Adipocyte (in vitro differentiated cells): Measurements from ENCODE around the gene BIN1.

Experiments used
- DNase-seq: peaks from one replicate; pipeline ENCODE4 v3.0.0-alpha.2; 2015; ENCODE audit warnings: low read depth
- H3K27me3 ChIP-seq: replicated peaks from 2 replicates; pipeline ENCODE4 v1.7.0; 2013; ENCODE audit warnings: mild to moderate bottlenecking, low read length, moderate library complexity; ENCODE audit not compliant: control insufficient read depth, insufficient read depth
- H3K36me3 ChIP-seq: 2 replicates; pipeline ENCODE4 v1.7.0; 2013; ENCODE audit warnings: low read length, mild to moderate bottlenecking, moderate library complexity; ENCODE audit not compliant: control insufficient read depth, insufficient read depth, severe bottlenecking
- H3K4me1 ChIP-seq: 2 replicates; pipeline ENCODE4 v1.7.0; 2013; ENCODE audit warnings: mild to moderate bottlenecking, low read length, moderate library complexity; ENCODE audit not compliant: control insufficient read depth, insufficient read depth
- H3K4me3 ChIP-seq: 2 replicates; pipeline ENCODE4 v1.7.0; 2013; ENCODE audit warnings: mild to moderate bottlenecking, low read length, moderate library complexity
- H3K9ac ChIP-seq: 2 replicates; pipeline ENCODE4 v1.7.0; 2013; ENCODE audit warnings: mild to moderate bottlenecking, low read length, moderate library complexity
- H3K9me3 ChIP-seq: 2 replicates; pipeline ENCODE4 v1.7.0; 2013; ENCODE audit warnings: mild to moderate bottlenecking, low read length, moderate library complexity; ENCODE audit not compliant: control insufficient read depth

BIN1 gene

GRCh38 chr2:127060264-127060945 lies 46.5 kb downstream of the BIN1 start:
- no peaks in the 10 kb centered on the region for H3K9me3 ChIP-seq
- H3K36me3 ChIP-seq: peaks cover 49% of the 10 kb centered on the region
- no peaks in the 10 kb centered on the region for H3K27me3 ChIP-seq
- H3K4me1 ChIP-seq: peaks cover 14% of the 10 kb centered on the region
- no peak overlapping the region for H3K9ac ChIP-seq
- no peak for DNase-seq
- H3K4me3 ChIP-seq: no peak overlapping the region

- Histone ChIP-seq H3K9me3 (no peaks in the 10 kb centered on the region), H3K27me3 (no peaks in the 10 kb centered on the region), H3K4me1 (peaks cover 6% of the 10 kb centered on the region), H3K9ac (no peak overlapping the region), H3K36me3 (peaks cover 49% of the 10 kb centered on the region), H3K4me3 (no peak overlapping the region)
- no peak for DNase-seq
These were observed 47.4 kb downstream of the BIN1 start for GRCh38 chr2:127059559-127059958.

DNA sequence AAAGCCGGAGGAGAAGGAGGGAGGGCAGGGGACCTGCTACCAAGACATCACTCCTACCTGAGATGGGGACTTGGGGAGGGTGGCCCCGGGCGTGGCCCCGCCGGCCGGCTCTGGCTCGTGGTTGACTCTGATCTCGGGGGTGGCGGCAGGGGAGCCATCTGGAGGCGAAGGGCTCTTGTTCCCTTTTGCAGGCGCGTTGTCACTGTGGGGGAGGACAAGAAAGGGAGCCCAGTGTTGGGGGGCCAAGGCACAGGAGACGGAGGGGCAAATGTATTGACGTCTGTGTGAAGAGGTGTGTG lies 48.1 kb downstream of the BIN1 start:
- Histone ChIP-seq H3K4me3 (no peak overlapping the region), H3K9ac (no peak overlapping the region), H3K4me1 (no peaks in the 10 kb centered on the region), H3K36me3 (peaks cover 49% of the 10 kb centered on the region), H3K27me3 (no peaks in the 10 kb centered on the region), H3K9me3 (no peaks in the 10 kb centered on the region)
- no peak for DNase-seq

DNA sequence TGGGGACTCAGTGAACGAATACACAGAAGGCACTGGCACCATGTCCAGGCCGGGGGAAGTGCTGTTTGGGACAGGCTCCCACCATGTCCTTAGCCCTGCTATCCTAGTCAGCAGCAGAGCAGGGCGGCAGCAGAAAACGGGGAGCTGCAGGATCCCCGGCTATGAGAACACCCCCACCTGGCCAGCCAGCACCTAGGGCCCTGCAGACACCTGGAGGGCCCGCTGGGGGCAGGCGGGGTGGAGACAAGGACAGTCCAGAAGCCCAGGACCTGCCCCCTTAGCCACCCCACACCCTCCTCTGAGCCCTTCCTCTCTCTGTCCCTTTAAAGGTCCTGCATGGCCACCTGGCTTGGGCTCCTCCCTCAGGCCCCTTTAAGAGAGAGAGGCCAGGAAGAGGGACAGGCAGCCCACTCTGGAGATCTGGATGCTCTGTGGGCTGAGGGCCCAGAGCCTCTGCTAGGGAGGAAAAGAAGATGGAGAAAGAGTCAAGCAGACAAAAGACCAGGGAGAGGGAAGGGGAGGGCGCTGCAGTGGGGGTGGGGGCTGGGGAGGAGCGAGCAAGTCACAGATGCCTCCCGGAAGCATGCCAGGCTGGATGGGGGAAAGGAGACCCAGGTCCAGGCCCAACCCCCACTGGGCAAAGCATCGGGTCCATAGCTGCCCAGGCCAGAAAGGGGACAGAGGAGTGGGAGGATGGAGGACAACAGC lies 48.6 kb downstream of the BIN1 start:
- no peak for DNase-seq
- no peaks in the 10 kb centered on the region for H3K9me3 ChIP-seq
- H3K4me3 ChIP-seq: no peak overlapping the region
- no peaks in the 10 kb centered on the region for H3K27me3 ChIP-seq
- no peaks in the 10 kb centered on the region for H3K4me1 ChIP-seq
- no peak overlapping the region for H3K9ac ChIP-seq
- peaks cover 50% of the 10 kb centered on the region for H3K36me3 ChIP-seq

DNA sequence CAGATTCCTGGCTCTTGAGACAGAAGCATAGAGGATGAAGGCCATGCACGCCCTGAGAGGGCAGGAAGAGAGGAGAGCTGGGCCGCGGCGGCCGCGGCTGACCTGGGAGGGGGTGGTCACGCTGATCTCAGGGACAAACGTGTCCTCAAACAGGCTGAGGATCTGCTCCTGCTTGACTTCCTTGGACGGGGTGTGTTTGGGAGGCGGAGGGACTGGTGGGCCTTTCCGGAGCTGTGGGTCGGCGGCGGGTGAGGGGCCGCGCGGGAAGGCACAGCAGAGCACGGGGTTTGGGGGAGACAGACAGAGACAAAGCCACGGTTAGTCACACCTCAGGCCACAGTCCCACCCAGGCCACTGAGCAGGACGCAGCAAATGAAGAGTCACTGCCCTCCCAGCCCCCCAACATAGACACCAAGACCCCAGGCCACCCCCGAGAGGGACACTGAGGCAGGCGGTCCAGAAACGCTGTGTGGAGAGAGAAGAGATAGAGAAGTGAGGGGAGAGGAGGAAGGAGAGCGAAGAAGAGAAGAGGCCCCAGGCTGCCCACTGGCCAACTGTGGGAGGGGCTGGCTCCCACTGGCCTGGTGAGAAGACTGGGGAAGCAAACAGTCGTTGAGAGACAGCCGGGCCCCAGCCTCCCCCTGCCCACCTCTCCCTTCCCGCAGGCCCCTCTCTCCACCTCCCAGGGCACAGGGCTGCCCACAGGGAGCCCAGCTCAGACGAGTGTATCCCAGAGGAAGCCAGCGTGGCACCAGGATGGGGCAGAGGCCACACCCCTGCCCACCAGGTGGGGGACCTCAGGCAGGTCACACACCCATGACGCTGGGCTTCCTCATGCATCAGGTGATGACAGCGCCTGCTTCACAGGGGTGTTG lies 49.3 kb downstream of the BIN1 start:
- Histone ChIP-seq H3K36me3 (peaks cover 49% of the 10 kb centered on the region), H3K9me3 (no peaks in the 10 kb centered on the region), H3K27me3 (no peaks in the 10 kb centered on the region)

GRCh38 chr2:127056631-127057370 lies 50.2 kb downstream of the BIN1 start:
- peaks cover 43% of the 10 kb centered on the region for H3K36me3 ChIP-seq
- DNase-seq: no peak
- H3K4me3 ChIP-seq: no peak overlapping the region
- no peaks in the 10 kb centered on the region for H3K9me3 ChIP-seq
- no peak overlapping the region for H3K9ac ChIP-seq
- no peaks in the 10 kb centered on the region for H3K27me3 ChIP-seq
- H3K4me1 ChIP-seq: no peaks in the 10 kb centered on the region

More for the DNA sequence above, 49.3 kb downstream of the BIN1 start:
- no peaks in the 10 kb centered on the region for H3K4me1 ChIP-seq
- no peak for DNase-seq
- H3K4me3 ChIP-seq: no peak overlapping the region
- H3K9ac ChIP-seq: no peak overlapping the region

GRCh38 chr2:127056086-127056485 lies 50.9 kb downstream of the BIN1 start:
- H3K9ac ChIP-seq: no peak overlapping the region
- peaks cover 36% of the 10 kb centered on the region for H3K36me3 ChIP-seq
- no peaks in the 10 kb centered on the region for H3K27me3 ChIP-seq
- DNase-seq: no peak
- H3K9me3 ChIP-seq: no peaks in the 10 kb centered on the region
- H3K4me1 ChIP-seq: no peaks in the 10 kb centered on the region
- H3K4me3 ChIP-seq: no peak overlapping the region

DNA sequence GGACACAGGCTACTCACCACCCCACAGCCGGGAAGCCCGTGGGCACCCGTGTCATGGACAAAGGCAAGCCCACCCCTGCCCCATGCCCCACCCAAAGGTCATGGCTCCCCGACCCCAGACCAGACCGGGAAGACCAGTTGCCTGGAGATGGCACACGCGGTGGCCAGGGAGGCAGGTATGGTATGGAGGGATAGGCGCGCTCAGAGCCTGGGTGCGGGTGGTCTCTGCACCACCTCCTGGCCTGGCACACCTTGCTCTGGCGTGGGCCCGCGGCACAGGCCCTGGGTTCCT lies 51.2 kb downstream of the BIN1 start:
- H3K9me3 ChIP-seq: no peaks in the 10 kb centered on the region
- no peak overlapping the region for H3K9ac ChIP-seq
- H3K36me3 ChIP-seq: peaks cover 34% of the 10 kb centered on the region
- no peak overlapping the region for H3K4me3 ChIP-seq
- H3K4me1 ChIP-seq: no peaks in the 10 kb centered on the region
- DNase-seq: no peak
- no peaks in the 10 kb centered on the region for H3K27me3 ChIP-seq

DNA sequence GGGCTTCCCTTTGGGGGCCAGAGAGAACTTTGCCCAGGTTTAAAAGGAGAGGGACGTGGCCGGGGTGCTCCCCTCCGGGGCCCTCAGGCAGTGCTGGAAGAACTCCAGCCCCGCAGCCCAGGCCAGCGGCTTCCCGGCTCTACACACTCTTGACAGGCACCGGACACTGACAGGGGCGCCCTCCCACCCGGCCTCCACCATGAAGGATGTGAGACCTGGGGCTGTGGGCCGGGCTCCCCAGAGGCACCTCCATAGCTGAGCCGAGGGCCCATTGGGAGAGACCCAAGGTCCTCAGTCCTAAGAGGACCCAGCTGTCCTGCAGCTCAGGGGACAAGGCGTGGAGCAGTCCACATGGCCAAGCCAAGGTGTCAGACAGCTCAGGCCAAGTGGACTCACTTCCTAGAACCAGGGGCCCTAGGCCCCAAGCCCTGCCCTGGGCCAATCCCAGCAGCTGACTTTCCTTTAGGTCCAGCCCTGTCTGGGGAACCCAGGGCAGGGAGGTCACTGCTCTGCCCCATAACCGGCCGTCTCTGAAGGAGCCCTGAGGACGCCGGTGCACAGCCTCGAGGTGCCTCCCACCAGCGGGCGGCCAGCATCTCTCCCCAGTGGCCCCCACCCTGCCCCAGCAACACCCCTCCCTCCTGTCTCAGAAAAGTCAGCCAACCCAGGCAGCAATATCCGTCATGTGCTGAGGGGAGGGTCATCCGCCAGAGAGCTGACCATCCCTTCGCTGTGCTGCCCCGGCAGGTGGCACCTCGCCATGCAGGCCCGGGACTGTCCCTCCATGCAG lies 51.8 kb downstream of the BIN1 start:
- Histone ChIP-seq H3K9ac (no peak overlapping the region), H3K4me1 (no peaks in the 10 kb centered on the region), H3K9me3 (no peaks in the 10 kb centered on the region), H3K36me3 (peaks cover 32% of the 10 kb centered on the region), H3K4me3 (no peak overlapping the region), H3K27me3 (no peaks in the 10 kb centered on the region)
- DNase-seq: no peak

DNA sequence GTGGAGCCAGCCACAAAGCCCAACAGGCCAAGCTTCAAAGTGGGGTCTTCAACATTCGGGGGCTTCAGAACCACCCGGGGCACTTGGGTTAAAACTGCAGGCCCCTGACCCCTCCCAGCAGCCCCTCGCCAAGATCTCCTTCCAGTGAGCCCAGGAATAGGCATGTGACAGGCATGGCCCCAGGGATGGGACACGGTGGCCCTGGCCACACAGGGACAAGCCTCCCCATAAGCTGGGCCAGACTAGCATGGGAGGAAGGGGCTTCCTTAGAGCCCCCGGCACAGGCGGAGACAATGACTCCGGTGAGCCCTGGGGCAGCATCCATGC lies 52.4 kb downstream of the BIN1 start:
- Histone ChIP-seq H3K9ac (no peak overlapping the region), H3K4me3 (no peak overlapping the region), H3K36me3 (peaks cover 28% of the 10 kb centered on the region), H3K4me1 (no peaks in the 10 kb centered on the region), H3K27me3 (no peaks in the 10 kb centered on the region), H3K9me3 (no peaks in the 10 kb centered on the region)
- no peak for DNase-seq
